ENCODE results near the gene B3GALT4. TPM values are rescaled to one million over a fixed set of nuclear protein-coding genes. Genes with fewer than 3 reads are reported as not detected.

Gene B3GALT4
- total and polyA plus RNA-seq, 2 of the 13 experiments (the other 11 are each of a cell fraction or from before 2014, with no cell fraction given), result 0.04 to 0.27 TPM

- TF ChIP-seq ZNF572 (CRISPR knock-in tag; IDR thresholded peaks at IDR 0.05) (peak; percentile 97; the same call in 1 of the 2 replicates), MBNL3 (CRISPR knock-in tag; conservative IDR thresholded peaks at IDR 0.05) (no peak), ZNF510 (CRISPR knock-in tag; IDR thresholded peaks at IDR 0.05; ENCODE audit: low read depth) (peak; percentile 76; the same call in 1 of the 2 replicates), YEATS2 (CRISPR knock-in tag; IDR thresholded peaks at IDR 0.05; ENCODE audit: borderline replicate concordance) (peak; percentile 81; the same call in 1 of the 2 replicates), CREBL2 (CRISPR knock-in tag; IDR thresholded peaks at IDR 0.05; ENCODE audit: borderline replicate concordance) (no peak; the same call in 1 of the 2 replicates), ZFY (CRISPR knock-in tag; IDR thresholded peaks at IDR 0.05) (peak; percentile 93), HES4 (CRISPR knock-in tag; IDR thresholded peaks at IDR 0.05; ENCODE audit: borderline replicate concordance) (no peak; the same call in none of the 2 replicates), SSRP1 (CRISPR knock-in tag; IDR thresholded peaks at IDR 0.05) (peak; percentile 91; the same call in 1 of the 2 replicates), DZIP1 (CRISPR knock-in tag; IDR thresholded peaks at IDR 0.05) (no peak), SMYD3 (CRISPR knock-in tag; IDR thresholded peaks at IDR 0.05) (no peak), ZBTB33 (CRISPR knock-in tag; IDR thresholded peaks at IDR 0.05) (no peak), RBFOX2 (IDR thresholded peaks at IDR 0.05; ENCODE audit: low read depth, low read length) (peak; percentile 89), KDM4B (CRISPR knock-in tag; IDR thresholded peaks at IDR 0.05) (no peak; the same call in 1 of the 2 replicates), TOPORS (CRISPR knock-in tag; IDR thresholded peaks at IDR 0.05) (peak; percentile 91), ZNF34 (CRISPR knock-in tag; IDR thresholded peaks at IDR 0.05; ENCODE audit: borderline replicate concordance) (peak; percentile 89; the same call in 1 of the 2 replicates), ZFX (CRISPR knock-in tag; IDR thresholded peaks at IDR 0.05; ENCODE audit: low read depth) (peak; percentile 93), ARNT2 (CRISPR knock-in tag; IDR thresholded peaks at IDR 0.05; ENCODE audit: low read depth) (peak; percentile 84; the same call in 1 of the 2 replicates), ZNF552 (CRISPR knock-in tag; IDR thresholded peaks at IDR 0.05; ENCODE audit: borderline replicate concordance) (no peak), NKX3-1 (CRISPR knock-in tag; IDR thresholded peaks at IDR 0.05) (peak; percentile 78; the same call in 1 of the 2 replicates), SP1 (IDR thresholded peaks at IDR 0.05) (no peak), SP1 (CRISPR knock-in tag; IDR thresholded peaks at IDR 0.05) (peak; percentile 93), ZNF329 (CRISPR knock-in tag; IDR thresholded peaks at IDR 0.05; ENCODE audit: low read depth) (peak; percentile 69; the same call in 1 of the 2 replicates), ZNF570 (CRISPR knock-in tag; IDR thresholded peaks at IDR 0.05; ENCODE audit: borderline replicate concordance) (no peak), STAT5B (CRISPR knock-in tag; IDR thresholded peaks at IDR 0.05) (no peak), SNRNP70 (IDR thresholded peaks at IDR 0.05; ENCODE audit: low read depth, low read length) (no peak), ZNF562 (CRISPR knock-in tag; IDR thresholded peaks at IDR 0.05; ENCODE audit: borderline replicate concordance) (no peak), DNMT3B (CRISPR knock-in tag; conservative IDR thresholded peaks at IDR 0.05) (peak; percentile 65)
Observed at GRCh38 chr6:33248932-33249731, 27.8 kb upstream of the B3GALT4 start (continued).
